GM21717 (cell line): ENCODE results near the gene SLC6A6.
"Not testable (repeated sequence)": the region's sequence is repeated elsewhere in the genome, so short reads cannot be mapped to it uniquely, and the experiment has no call there.

ENCODE experiments used
- ATAC-seq: cut with Tn5 transposase; IDR thresholded peaks from one replicate; pipeline ENCODE4 v1.9.1; 2021; ENCODE audit warnings: mild to moderate bottlenecking, moderate library complexity; ENCODE audit not compliant: unreplicated experiment

SLC6A6 gene

DNA sequence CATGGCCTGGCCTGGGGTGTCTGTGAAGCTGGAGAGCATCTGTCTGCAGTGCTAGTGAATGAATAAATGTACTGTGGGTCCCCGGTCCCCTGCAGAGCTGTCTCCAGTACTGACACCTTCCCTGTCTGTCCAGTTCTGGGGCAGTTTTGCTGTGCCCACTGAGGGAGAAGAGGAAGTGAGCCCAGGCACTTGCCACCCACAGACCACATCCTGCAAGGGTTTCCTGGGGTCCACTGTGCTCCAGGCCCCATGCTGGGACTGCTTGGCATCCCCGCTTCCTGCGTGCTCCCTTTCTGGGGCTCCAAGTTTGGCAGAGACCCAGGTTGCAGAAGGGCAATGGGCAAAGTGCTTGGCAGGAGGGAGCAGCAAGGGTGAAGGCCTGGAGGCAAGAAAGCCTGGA, 4.9 kb upstream of the SLC6A6 start:
- no peak for ATAC-seq

- no peak for ATAC-seq
Measured at GRCh38 chr3:14397940-14398796, 4.2 kb upstream of the SLC6A6 start.

GRCh38 chr3:14398797-14399106, 3.7 kb upstream of the SLC6A6 start:
- ATAC-seq: no peak

GRCh38 chr3:14401692-14402303, 608 bp upstream of the SLC6A6 start:
- peak; percentile 2 for ATAC-seq

GRCh38 chr3:14403619-14404155, 1.3 kb downstream of the SLC6A6 start:
- ATAC-seq: no peak

- ATAC-seq: no peak
Measured at GRCh38 chr3:14404186-14404585, 1.8 kb downstream of the SLC6A6 start.

GRCh38 chr3:14404631-14405359, 2.4 kb downstream of the SLC6A6 start:
- no peak for ATAC-seq

DNA sequence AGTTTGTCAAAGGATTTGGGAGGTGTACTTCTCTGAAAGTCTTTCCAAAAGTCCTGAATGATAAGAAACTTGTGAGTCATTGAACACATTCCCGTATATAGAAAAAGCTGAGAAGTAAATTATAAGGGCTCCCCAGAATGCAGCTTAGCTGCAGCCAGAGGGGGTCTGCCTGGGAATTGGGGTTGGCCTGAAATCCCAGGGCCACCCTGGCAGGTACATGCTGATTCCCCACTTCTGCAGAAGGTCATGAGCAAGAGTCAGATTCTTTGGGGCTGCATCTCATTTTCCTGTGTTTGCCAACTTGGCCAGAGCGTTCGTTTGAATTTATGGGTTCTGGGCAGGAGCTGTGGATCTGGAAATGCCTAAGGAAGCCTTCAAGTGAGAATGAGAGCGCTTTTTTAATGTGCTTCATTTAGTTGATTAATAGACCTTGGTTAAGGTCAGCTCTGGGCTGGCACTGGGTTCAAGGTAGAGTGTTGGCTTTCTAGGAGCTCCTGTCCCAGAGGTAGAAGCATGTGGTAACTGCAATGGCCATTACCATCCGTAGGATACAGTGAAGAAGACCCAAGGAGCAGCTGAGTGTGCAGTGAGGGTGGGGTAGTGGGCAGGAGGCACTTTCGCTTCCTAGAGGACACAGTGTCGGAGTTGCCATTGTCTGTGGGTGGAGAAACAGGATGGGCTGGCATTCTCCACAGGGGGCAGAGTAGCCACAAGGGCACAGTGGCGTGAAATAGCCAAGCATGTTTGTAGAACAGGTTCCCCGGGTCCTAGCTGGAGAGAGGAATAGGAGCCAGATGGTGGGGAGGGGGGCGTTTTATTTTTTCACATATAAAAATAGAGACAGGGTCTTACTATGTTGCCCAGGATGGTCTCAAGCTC, 3.2 kb downstream of the SLC6A6 start:
- ATAC-seq: no peak

DNA sequence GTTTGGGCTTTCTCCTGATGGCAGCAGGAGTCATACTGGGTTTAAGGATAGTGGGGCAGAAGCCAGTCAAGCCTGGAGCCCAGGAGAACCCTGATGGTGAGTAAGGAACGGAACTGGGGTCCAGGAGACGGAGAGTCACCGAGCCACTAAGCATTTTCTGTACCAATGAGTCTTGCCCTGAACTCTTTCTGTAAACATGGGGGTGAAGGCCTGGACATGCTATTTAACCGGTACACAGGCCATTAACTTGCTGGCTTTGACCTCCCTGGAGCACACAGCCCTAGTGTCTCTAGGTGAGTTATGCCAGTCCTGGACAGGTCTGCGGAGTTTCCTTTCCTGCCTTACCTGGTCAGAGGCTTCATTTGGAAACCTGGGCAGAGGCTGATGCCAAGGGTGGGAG, 3.9 kb downstream of the SLC6A6 start:
- no peak for ATAC-seq

- ATAC-seq: no peak
Measured at GRCh38 chr3:14406766-14407165, 4.4 kb downstream of the SLC6A6 start.

DNA sequence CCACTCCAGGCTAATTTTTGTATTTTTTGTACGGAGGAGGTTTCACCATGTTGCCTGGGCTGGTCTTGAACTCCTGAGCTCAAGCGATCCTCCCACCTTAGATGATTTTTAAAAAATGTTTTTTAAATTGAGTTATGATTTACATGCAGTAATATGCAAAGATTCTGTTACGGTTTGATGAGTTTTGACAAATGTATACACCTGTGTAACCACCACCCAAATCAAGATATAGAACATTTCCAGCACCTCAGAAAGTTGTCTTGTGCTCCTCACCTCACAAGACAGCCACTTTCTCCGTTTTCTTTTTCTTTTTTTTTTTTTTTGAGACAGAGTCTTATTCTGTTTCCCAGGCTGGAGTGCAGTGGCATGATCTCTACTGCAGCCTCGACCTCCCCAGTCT, 4.8 kb downstream of the SLC6A6 start:
- no peak for ATAC-seq

DNA sequence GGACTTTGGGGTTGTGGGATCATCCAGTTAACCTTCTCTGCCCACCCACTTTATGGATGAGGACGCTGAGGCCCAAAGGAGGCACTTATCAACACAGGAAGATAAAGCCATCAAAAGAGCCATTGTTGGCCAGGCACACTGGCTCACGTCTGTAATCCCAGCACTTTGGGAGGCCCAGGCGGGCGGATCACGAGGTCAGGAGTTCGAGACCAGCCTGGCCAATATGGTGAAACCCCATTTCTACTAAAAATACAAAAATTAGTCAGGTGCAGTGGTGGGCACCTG, 7.3 kb downstream of the SLC6A6 start:
- ATAC-seq: not testable (repeated sequence)

DNA sequence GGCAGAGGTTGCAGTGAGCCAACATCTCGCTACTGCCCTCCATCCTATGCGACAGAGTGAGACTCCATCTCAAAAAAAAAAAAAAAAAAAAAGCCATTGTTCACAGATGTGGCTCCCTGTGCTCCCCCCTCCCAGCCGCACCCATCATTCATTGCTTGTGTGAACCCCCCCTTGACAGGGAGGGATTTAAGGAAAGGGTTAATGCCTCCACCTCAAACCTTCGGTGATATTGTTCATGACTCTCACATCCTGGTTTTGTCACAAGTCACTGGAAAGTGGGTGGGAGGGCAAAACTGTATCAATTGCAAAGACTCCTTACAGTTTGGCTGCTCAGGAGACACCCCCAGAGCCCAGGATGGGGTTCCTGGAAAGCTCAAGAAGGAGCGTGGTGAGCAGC, 7.7 kb downstream of the SLC6A6 start:
- ATAC-seq: no peak

DNA sequence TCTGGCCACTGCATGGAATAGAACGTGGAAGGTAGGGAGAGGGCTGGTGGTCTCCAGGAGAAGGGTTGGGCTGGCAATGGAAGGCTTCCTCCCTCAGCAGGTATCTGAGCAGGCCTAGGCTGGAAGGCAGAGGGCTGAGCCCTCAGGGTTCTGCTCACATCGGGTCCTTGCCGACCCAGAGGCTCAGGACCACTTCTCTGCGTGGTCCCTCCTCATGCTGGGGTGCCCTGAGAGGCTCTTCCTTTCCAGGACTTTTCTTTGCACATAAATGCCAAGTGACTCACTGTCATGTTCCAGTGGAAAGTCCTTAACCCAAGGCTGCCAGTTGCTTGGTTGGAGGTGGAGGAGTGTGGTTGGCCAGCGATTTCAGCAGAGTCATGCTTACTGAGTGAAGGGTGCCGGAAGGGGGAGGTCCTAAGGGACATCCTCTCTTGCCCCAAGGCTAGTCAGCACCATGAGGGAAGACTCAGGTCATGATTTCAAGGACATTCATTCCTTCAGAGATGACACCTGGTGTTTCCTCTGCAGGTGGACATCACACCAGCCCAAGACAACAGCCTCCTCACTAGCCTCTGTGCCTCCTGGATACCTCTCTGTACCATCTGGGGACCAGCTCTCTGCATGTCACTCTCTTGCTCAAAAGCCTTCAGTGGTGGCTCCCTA, 8.2 kb downstream of the SLC6A6 start:
- no peak for ATAC-seq

GRCh38 chr3:14411166-14411526, 8.7 kb downstream of the SLC6A6 start:
- no peak for ATAC-seq

- ATAC-seq: no peak
Measured at GRCh38 chr3:14411988-14412387, 9.6 kb downstream of the SLC6A6 start.

GRCh38 chr3:14412831-14413380, 10.5 kb downstream of the SLC6A6 start:
- ATAC-seq: no peak

DNA sequence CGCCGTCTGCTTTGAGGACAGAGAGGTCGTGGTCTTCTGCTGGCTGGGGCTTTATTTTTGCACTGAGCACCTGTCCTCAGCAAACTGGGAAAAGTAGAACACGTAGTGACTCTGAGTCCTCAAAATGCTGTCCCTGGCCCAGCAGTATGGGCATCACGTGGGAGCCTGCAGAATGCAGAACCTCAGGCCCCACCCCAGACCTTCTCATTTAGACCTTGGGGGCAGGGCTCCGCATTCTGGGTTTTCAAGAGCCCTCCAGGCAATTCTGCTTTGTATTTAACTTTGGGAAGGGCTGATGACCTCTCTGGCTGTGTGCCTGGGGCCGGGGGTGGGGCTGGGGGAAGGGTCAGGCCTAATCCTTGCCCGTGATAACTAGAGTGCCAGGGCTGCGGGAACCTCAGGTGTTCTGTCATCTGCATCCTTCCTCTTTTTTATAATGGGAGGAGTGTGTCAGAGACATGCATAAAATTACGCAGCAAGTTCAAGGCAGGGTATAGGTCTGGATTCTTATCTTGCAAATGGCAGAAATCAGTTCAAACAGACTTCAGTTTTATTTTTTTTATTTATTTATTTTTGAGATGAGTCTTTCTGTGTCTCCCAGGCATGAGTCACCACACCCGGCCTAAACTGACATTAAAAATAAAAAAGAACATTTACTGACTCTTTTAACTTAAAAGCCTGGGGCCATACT, 11.1 kb downstream of the SLC6A6 start:
- no peak for ATAC-seq

GRCh38 chr3:14414846-14415464, 12.5 kb downstream of the SLC6A6 start:
- no peak for ATAC-seq
